Stimulated activated CD8-positive, alpha-beta memory T cell treated with anti-CD3 and anti-CD28 coated beads, Interleukin-15, amount 100 ng/mL, for 24 hours (primary cell): Measurements from ENCODE around the gene BBS9.
"Not testable (repeated sequence)": the region's sequence is repeated elsewhere in the genome, so short reads cannot be mapped to it uniquely, and the experiment has no call there.

Source experiments
- DNase-seq: peaks from one replicate; pipeline ENCODE4 v3.0.0-alpha.2; 2020; ENCODE audit warnings: low read depth

The BBS9 gene

GRCh38 chr7:33196221-33196620 lies 66.9 kb downstream of the BBS9 start:
- no peak for DNase-seq

- no peak for DNase-seq
Measured at GRCh38 chr7:33200282-33200681, 70.9 kb downstream of the BBS9 start.

- no peak for DNase-seq
Measured at GRCh38 chr7:33201821-33202220, 72.5 kb downstream of the BBS9 start.

GRCh38 chr7:33210958-33211357 lies 81.6 kb downstream of the BBS9 start:
- no peak for DNase-seq

GRCh38 chr7:33212144-33212543 lies 82.8 kb downstream of the BBS9 start:
- no peak for DNase-seq

GRCh38 chr7:33215992-33216391 lies 86.6 kb downstream of the BBS9 start:
- no peak for DNase-seq

GRCh38 chr7:33217595-33217994 lies 88.2 kb downstream of the BBS9 start:
- no peak for DNase-seq

- DNase-seq: not testable (repeated sequence)
Measured at GRCh38 chr7:33218841-33219535, 89.6 kb downstream of the BBS9 start.

GRCh38 chr7:33220231-33220630 lies 90.9 kb downstream of the BBS9 start:
- DNase-seq: no peak

GRCh38 chr7:33221390-33221789 lies 92.0 kb downstream of the BBS9 start:
- DNase-seq: no peak

- no peak for DNase-seq
Measured at GRCh38 chr7:33232632-33233145, 103.3 kb downstream of the BBS9 start.

GRCh38 chr7:33233659-33234058 lies 104.3 kb downstream of the BBS9 start:
- no peak for DNase-seq

- no peak for DNase-seq
Measured at GRCh38 chr7:33237036-33237435, 107.7 kb downstream of the BBS9 start.

GRCh38 chr7:33243319-33243881 lies 114.0 kb downstream of the BBS9 start:
- DNase-seq: no peak

GRCh38 chr7:33248671-33249070 lies 119.3 kb downstream of the BBS9 start:
- DNase-seq: no peak

- DNase-seq: no peak
Measured at GRCh38 chr7:33250421-33250871, 121.1 kb downstream of the BBS9 start.

GRCh38 chr7:33251301-33251700 lies 121.9 kb downstream of the BBS9 start:
- no peak for DNase-seq

GRCh38 chr7:33258491-33258951 lies 129.2 kb downstream of the BBS9 start:
- DNase-seq: no peak

GRCh38 chr7:33261585-33261984 lies 132.2 kb downstream of the BBS9 start:
- no peak for DNase-seq

- no peak for DNase-seq
Measured at GRCh38 chr7:33262476-33262875, 133.1 kb downstream of the BBS9 start.

- not testable (repeated sequence) for DNase-seq
Measured at GRCh38 chr7:33271839-33272371, 142.5 kb downstream of the BBS9 start.

GRCh38 chr7:33273356-33273755 lies 144.0 kb downstream of the BBS9 start:
- no peak for DNase-seq

- DNase-seq: no peak
Measured at GRCh38 chr7:33276325-33276724, 147.0 kb downstream of the BBS9 start.
